Activated CD4-positive, alpha-beta T cell treated with anti-CD3 and anti-CD28 coated beads for 1 hour (primary cell): ENCODE data around the gene MT1G.
"Not testable (repeated sequence)": the region's sequence is repeated elsewhere in the genome, so short reads cannot be mapped to it uniquely, and the experiment has no call there.

Source experiments
- DNase-seq: peaks from one replicate; pipeline ENCODE4 v3.0.0-alpha.2; 2020

Gene MT1G

GRCh38 chr16:56667581-56668571 is at the start of gene MT1G:
TSS of gene MT1G (minus strand) at chr16:56668065. CDS start at chr16:56667993, 72 bp downstream.
- DNase-seq, result no peak

- not testable (repeated sequence) for DNase-seq
These were observed 49.7 kb upstream of the MT1G start for GRCh38 chr16:56717532-56717931.

DNA sequence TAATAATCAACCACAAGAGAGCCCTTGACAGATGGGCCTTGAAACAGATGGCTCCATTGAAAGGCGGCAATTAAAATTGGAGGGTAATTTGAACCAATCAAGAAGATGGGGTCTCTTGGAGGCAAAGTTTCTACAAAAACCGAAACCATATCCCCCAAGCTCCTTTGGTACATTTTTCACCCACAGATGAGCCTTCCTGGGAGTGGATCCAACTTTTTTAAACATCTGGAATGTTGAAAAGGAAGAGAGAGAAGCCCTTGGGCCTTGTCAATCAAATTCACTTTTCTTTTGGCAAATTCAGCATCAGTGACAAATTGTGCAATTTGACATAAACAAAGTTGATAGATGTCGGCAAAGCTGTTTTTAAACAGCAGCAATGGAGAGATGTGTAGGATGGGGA is 48.9 kb upstream of the MT1G start:
- no peak for DNase-seq

DNA sequence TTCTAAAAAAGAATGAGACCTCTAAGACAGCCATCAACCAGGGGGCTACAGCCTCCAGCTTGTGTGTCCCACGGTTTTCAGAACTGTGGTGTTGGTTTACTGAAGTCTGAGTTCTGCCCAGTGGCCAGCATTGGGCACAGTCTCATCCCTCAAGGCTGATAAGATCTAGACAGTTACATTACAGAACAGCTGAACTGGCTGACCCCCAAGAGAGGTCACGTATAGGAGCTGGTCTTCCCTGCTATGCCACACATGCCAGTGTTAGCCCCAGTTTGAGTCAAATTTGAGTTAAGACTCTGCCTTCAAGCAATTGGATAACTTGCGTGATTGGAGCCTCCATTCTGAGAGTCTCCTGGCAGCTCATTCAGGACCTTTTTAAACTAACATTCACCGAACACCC is 47.3 kb upstream of the MT1G start:
- no peak for DNase-seq

GRCh38 chr16:56713794-56714193 is 45.9 kb upstream of the MT1G start:
- no peak for DNase-seq

DNA sequence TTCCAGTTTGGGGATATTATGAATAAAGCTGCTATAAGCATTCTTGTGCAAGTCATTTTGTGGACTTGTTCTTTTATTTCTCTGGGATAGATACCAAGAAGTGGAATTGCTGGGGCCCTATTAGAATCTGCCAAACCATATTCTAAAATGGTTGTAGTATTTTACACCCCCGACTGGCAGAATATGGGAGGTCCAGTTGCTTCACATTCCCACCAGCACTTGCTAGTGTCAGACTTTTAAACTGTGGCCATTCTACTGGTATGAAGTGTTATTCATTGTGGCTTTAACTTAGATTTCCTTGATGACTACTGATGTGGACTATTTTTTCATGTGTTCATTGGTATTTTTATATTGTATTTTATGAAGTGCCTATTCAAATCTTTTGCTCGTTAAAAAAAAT is 44.0 kb upstream of the MT1G start:
- DNase-seq, result no peak

DNA sequence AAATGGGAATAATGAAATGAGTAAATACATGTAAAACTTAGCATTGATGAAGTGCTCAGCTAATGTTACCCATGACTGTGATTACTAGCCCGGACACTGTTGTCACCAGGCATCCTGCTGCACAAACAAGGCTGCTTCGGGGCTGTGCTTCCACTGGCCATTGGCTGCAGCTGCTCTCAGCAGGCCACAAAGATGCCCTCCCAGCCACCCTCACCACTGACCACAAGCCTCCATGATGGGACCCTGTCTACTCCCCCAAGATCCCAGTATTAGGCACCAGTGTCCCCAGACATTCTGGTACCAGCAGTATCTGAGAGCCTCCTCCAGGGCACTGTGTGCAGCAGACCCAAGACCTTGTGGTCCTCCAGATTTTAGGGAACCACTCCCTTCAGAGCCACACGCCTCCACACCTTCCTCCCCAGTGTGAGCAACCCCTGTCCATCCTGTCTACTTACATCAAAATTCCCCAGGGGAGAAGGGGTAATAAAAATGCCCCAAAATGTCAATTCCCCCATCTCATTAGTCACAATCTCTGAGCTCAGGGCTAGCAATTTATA is 42.4 kb upstream of the MT1G start:
- no peak for DNase-seq

DNA sequence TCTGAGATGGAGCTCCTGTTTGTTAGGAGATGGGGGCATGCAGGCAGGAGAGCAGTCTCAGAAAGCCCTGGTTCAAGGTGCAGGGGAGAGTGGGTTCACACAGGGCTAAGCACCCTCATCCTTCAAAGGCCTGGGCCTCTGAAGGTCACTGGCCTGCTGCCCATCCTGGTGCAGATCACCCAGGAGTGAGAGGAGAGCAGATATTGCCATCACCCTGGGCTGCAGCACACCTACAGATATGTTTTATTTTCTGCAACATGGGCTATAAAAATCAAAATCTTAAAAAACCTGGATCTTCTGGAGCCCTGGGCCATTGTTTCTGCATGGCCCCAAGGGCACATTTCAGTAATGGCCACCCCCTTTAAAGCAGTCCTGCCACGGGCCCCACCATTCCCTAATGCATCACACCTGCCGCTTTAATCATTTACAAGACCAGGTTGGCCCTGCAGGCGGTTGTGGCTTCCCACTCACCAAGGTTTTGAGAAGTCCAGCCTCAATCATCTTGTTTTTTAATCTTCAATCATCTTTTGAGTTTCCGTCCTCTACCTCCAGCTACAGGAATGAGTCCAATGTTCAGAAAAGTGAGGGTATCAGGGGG is 41.7 kb upstream of the MT1G start:
- no peak for DNase-seq

- DNase-seq, result no peak
These were observed 40.9 kb upstream of the MT1G start for GRCh38 chr16:56708525-56709442.

DNA sequence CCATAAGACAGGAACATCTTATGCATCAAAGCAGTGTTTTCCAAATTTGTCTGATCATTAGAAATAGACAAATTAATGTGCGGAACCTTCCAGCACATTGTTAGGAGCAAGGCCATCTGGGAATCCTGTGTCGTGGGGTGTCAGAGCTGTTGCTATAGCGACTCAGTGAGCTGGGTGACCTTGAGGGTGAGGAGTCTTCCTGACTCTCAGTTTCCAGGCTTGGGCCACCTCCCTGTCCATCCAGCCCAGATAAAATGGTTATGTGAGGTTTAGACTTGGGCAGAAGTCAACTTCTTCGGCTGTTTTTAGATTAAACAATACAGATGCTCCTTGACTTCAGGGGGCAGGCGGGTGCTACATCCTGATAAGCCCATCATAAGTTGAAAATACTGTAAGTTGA is 35.0 kb upstream of the MT1G start:
- DNase-seq, result no peak

DNA sequence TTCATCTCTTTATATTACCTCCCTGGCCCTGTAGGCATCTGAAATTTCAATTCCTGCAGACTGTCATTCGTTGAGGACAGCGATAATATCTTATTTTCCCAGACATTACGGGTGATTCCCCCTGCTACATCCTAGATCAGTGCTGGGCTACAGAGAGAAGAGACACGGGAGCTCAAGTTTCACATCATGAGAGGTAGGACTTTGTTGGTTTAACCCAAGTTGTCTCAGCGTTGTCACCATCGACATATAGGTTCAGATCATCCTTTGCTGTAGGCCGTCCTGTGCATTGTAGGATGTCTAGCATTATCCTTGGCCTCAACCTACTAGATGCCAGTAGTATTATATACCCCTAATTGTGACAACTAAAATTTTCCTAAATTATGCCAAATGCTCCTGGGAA is 33.7 kb upstream of the MT1G start:
- no peak for DNase-seq

DNA sequence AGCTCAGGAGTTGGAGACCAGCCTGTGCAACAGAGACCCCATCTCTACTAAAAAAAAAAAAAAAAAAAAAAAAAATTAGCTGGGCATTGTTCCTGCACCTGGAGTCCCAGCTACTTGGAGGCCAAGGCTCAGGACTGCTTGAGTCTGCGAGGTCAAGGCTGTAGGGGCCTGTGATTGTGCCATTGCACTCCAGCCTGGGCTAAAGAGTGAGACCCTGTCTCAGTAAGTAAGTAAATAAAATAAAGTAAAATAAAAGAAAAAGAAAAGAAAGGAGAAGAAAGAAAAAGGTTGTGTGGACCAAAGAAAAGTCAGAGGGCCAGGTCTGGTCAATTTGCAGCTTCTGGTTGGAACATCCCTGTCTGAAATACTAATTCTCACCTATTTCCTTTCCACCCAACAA is 32.8 kb upstream of the MT1G start:
- DNase-seq, result no peak

GRCh38 chr16:56700195-56700594 is 32.3 kb upstream of the MT1G start:
- DNase-seq, result no peak

- DNase-seq, result no peak
These were observed 29.7 kb upstream of the MT1G start for GRCh38 chr16:56697456-56698155.

DNA sequence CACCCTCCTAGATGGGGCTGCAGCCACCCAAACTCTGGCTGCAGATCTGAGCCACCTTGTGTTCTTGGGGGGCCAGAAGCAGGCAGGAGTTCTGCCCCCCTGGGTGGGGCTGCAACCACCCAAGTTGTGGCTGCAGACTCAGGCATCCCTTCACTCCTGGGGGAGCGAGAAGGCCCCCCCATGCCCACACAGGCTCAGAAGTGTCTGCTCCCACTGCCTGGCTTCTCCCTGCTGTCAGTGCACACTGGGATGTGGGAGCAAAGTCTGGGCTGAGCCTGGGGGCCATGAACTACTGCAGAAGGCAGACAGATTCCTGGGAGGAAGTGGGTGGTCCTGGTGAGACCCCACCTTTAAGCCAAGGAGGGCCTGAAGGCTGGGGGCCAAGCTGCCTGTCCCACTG is 27.4 kb upstream of the MT1G start:
- DNase-seq, result no peak

GRCh38 chr16:56691885-56692284 is 24.0 kb upstream of the MT1G start:
- no peak for DNase-seq

- no peak for DNase-seq
These were observed 22.7 kb upstream of the MT1G start for GRCh38 chr16:56690420-56691122.

- no peak for DNase-seq
These were observed 21.3 kb upstream of the MT1G start for GRCh38 chr16:56689171-56689570.

DNA sequence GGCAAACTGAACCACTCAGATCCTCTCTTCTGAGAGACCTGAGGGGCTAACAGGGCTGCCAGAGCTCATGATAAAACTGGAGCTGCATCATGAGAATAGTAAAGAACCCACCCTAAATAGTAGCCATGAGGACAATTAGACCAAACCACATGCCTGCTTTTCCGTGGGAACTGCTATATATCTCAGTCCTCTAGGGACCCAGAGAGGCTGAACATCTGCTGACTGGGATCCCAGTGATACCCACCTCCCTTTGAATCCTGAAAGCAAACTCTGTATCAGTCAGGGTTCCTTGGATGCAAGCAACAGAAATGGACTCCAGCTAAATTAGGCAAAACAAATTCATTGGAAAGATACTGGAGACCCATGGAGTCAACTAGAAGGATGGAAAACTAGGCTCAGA is 20.9 kb upstream of the MT1G start:
- no peak for DNase-seq

DNA sequence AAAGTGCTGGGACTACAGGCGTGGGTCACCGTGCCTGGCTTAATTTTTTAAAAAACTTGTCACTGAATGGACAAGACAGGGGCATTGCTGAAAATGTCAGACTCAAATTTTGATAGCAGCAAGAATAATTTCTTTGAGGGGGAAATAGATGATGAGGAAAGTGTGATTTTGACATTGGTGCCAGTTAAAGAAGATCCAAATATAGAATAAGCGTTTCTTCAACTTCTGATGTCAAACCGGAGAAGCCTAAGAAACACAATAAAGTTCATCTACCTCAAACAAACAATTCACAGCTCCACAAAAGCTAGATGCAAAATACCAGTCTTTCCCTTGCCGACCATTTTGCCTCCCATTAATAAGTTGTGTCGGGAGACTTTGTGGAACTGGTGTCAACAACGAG is 18.9 kb upstream of the MT1G start:
- no peak for DNase-seq

DNA sequence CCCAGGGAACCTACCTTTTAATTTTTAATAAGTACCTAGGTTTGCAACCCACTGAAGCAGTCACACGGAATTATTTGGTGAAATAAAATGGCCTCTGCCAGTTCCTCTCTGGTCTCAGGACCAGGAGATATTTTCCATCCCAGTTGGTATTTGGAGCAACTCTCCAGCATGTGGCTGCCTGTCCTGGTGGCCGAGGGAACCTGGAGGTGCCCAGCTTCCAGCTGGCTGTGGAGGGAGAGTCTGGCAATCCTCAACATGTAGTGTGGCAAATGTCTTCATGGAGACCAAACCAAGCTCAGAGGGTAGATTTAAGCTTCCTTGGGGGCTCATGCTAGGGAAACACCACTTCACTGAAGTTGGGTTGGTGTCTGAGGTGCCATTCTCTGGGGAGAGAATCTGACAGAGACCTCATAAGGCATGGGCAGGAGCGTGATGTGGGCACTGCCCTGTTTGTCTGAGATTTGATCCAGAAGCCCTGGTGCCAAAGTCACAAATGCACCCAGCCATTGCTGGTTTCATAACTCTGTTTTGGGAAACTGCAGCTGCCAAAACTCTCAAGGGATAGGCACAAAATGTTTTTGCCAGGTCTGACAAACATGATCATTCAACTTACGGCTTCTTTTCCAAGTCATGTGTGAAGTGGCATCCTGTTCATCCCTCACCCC is 17.2 kb upstream of the MT1G start:
- DNase-seq, result no peak
